Skeletal muscle satellite cell (primary cell): ENCODE data around the gene CMSS1.

ENCODE experiments used
- H3K27me3 ChIP-seq: 2 replicates; pipeline ENCODE4 v1.7.0; 2013; ENCODE audit warnings: low read length; ENCODE audit not compliant: control insufficient read depth, insufficient read depth
- H3K36me3 ChIP-seq: 2 replicates; pipeline ENCODE4 v1.7.0; 2013; ENCODE audit warnings: mild to moderate bottlenecking, control low read depth, low read length; ENCODE audit not compliant: insufficient read depth
- H3K4me1 ChIP-seq: 2 replicates; pipeline ENCODE4 v1.7.0; 2013; ENCODE audit warnings: low read length; ENCODE audit not compliant: control insufficient read depth, insufficient read depth
- H3K4me2 ChIP-seq: 2 replicates; pipeline ENCODE4 v1.7.0; 2013; ENCODE audit warnings: mild to moderate bottlenecking, low read length
- H3K4me3 ChIP-seq: 2 replicates; pipeline ENCODE4 v1.7.0; 2013; ENCODE audit warnings: low read length
- H3K9ac ChIP-seq: 2 replicates; pipeline ENCODE4 v1.7.0; 2013; ENCODE audit warnings: mild to moderate bottlenecking, low read depth, low read length, moderate library complexity
- H3K9me3 ChIP-seq: replicated peaks from 2 replicates; pipeline ENCODE4 v1.7.0; 2013; ENCODE audit warnings: mild to moderate bottlenecking, control low read depth, low read length

The CMSS1 gene

DNA sequence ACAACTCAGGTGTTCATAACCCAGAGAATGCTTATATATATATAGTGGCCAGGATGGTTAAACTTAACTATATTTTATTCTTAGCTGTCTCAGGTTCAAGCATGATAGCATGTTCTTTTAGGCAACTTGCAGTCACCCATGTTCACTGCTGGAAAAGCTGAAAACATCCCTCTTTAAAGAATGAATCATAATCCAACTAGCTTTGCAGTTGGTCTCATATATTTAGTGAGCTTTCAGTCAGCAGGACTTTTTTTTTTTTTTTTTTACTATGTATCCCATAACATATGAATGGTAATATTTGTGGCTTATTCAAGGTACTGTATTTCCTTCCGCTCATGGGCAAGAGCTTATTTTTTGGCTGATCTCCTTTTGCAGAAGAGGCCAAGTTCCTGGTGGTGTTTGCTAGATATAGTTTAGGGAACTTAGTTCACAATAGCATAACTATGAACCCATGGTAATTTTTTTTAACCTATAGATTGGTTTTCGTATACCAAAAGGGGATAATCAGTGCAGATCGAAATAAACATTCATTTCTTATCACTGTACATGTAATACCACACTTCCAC lies 77.6 kb downstream of the CMSS1 start:
- Histone ChIP-seq H3K9me3 (no peaks in the 10 kb centered on the region), H3K36me3 (no peaks in the 10 kb centered on the region), H3K27me3 (no peaks in the 10 kb centered on the region), H3K4me2 (peak overlapping the region; percentile 22), H3K4me1 (peaks cover 29% of the 10 kb centered on the region), H3K4me3 (no peak overlapping the region), H3K9ac (peak overlapping the region; percentile 20)

DNA sequence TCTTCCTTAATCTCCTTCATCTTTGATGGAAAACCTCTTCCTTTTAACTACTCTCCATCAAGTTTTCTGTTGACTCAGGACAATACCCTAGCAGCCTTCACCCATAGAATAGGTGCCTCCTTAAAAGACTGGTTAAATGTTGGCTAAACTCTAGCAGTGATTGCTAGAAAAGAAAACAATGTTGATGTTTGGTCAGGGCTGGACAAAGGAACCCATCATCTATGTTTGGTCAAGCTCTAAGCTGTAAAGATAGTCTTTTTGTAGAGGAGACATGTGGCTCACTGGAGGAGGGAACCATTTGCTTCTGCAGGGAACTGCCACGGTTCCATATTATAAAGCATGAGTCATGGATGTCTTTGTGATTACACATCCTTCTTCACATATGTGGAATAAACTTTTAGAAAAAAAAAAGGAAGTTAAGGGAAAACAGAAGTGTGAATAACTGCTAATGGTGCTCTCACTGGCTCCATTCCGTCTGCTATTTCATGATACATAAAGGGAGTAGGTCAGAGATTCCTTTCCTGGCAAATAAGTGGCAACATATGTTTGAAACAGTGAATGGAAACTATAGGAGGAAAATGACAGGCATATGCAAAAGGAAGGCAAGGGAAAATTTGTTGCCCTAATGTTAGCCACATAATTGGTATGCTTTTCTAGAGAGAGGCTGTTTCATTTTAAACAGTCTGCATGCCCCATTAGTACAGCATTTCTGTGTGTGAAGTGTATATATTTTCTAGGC lies 78.2 kb downstream of the CMSS1 start:
- no peaks in the 10 kb centered on the region for H3K27me3 ChIP-seq
- peaks cover 32% of the 10 kb centered on the region for H3K4me1 ChIP-seq
- peak overlapping the region; percentile 6 for H3K4me3 ChIP-seq
- H3K9me3 ChIP-seq = no peaks in the 10 kb centered on the region
- H3K4me2 ChIP-seq = peak overlapping the region; percentile 51
- H3K9ac ChIP-seq = peak overlapping the region; percentile 65
- H3K36me3 ChIP-seq = no peaks in the 10 kb centered on the region

DNA sequence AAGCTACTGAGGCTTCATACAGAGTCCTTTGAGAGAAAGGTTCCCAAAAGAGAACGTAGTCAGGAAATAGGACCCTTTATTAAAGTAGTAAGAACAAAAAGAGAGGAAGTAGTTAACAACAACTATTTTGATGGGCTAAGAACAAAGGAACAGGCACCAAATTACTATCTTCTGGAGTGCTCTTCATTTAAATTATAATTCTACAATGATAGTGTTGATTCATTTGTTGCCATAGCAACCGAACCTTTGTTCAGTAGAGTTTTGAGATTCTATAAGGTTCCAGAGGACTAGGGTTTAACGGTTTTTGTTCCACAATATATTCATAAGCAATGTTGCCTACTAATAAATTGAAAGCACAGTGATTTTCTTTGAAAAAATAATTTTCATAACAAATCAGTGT lies 78.8 kb downstream of the CMSS1 start:
- Histone ChIP-seq H3K36me3 (no peaks in the 10 kb centered on the region), H3K27me3 (no peaks in the 10 kb centered on the region), H3K4me2 (peak overlapping the region; percentile 51), H3K9me3 (no peaks in the 10 kb centered on the region), H3K9ac (peak overlapping the region; percentile 65), H3K4me1 (peaks cover 36% of the 10 kb centered on the region), H3K4me3 (peak overlapping the region; percentile 6)

DNA sequence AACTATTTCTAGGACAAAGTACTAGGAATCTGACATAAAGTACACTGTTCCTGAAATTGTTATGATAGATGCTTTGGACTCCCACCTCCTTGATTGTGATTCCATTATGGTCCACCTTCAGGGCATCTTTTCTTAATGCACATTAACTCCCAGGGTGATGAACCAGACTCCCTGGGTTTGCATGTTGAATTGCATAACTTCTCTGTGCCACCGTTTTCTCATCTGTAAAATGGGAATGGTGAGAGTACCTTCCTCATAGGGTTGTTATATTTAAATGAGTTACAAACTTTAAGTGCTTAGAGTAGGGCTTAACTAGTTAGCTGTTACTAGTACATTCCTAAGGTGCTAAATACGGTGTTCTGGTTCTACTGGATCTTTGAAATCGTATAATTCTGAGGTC lies 81.9 kb downstream of the CMSS1 start:
- Histone ChIP-seq H3K9ac (no peak overlapping the region), H3K27me3 (no peaks in the 10 kb centered on the region), H3K9me3 (no peaks in the 10 kb centered on the region), H3K4me3 (no peak overlapping the region), H3K4me1 (peaks cover 46% of the 10 kb centered on the region), H3K36me3 (no peaks in the 10 kb centered on the region), H3K4me2 (no peak overlapping the region)

DNA sequence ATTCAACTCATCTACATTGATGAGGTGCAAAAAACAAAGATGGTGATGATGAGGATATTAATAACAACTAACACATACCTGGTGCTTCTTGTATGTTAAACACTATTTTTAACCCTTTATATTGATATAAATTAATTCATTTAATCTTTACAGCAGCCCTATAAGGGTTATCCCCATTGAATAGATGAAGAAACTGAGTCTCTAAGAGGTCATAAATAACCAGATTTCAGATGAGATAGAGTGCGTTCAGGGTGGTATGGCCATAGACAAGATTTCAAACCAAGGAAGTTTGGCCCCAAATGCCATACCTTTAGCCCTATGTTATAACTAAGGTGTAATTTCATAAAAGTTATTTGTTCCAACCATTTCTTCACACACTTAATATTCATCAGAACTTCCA lies 82.6 kb downstream of the CMSS1 start:
- Histone ChIP-seq H3K4me3 (no peak overlapping the region), H3K9ac (no peak overlapping the region), H3K4me1 (peaks cover 40% of the 10 kb centered on the region), H3K9me3 (no peaks in the 10 kb centered on the region), H3K27me3 (no peaks in the 10 kb centered on the region), H3K4me2 (no peak overlapping the region), H3K36me3 (no peaks in the 10 kb centered on the region)

DNA sequence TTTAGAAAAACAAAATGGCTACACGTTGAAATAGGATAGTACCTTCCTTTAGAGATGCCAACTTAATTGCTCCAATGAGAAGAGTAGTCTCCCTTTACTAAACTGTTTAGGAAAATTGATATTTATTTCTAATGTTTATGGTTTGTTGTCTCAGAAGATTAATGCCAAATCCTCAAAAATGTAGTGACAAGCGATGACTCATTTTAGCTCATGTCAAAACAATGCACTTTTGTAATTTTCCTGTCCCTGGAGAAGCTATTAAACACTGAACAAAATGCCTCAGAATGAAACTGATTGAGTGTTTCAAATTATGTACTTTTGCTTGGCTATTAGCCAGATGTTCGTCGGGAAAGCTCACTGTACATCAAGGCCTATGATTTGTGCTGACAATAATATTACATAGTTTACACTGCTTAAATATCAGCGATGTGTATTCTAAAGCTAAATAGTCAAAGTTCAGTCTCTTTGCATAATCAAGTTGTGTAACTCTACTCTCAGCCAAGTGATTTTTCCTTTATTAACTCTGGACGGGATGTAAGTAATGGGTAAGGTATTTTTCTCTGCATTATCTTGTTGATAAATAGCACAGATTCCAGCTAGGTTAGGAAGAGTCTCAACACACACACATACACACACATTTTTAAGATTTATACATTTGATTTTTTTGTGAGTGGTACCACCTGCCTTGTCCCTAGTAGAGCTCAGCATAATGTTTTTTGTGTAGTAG lies 83.7 kb downstream of the CMSS1 start:
- Histone ChIP-seq H3K27me3 (no peaks in the 10 kb centered on the region), H3K9me3 (no peaks in the 10 kb centered on the region), H3K36me3 (no peaks in the 10 kb centered on the region), H3K4me3 (peak overlapping the region; percentile 37), H3K4me2 (peak overlapping the region; percentile 76), H3K4me1 (peaks cover 29% of the 10 kb centered on the region), H3K9ac (peak overlapping the region; percentile 70)

DNA sequence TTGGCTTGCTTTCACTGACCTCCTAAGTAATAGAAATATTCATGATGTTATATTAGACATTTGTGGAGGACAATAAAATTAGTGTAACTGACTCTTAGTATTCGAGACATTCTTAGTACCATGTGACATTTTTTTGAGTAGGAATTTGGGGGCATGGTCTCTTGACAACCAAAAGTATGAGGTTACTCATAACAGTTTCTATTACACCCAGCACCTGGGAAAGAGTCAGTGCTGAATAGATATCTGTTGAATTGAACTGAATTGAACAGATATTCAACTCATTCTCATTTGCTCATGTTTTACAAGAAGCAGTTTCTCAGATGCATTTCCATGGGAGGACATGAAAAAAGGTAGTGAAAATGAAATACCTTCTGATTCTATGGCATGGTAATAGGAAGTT lies 84.4 kb downstream of the CMSS1 start:
- Histone ChIP-seq H3K9me3 (no peaks in the 10 kb centered on the region), H3K36me3 (no peaks in the 10 kb centered on the region), H3K27me3 (no peaks in the 10 kb centered on the region), H3K4me3 (peak overlapping the region; percentile 37), H3K4me2 (peak overlapping the region; percentile 76), H3K4me1 (peaks cover 23% of the 10 kb centered on the region), H3K9ac (peak overlapping the region; percentile 70)

DNA sequence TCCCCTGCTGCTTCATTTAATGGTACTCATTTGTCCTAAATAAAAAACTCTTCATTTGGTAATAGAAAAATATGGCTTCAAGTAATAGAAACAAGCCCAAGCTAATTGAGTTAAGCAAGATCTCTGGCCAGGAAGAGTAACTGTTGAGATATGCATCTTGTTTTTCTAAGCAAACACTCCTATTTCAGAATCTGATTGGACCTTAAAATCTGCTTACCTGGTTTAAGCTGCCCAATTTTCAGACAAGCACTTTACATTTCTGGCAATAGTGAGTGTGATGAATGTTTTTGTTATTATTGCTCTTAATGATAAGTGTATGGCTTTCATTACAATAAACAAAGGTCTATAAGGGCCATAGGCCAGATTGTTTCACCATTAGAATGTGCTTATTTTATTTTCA lies 86.2 kb downstream of the CMSS1 start:
- Histone ChIP-seq H3K4me3 (no peak overlapping the region), H3K9me3 (no peaks in the 10 kb centered on the region), H3K9ac (no peak overlapping the region), H3K4me1 (peaks cover 23% of the 10 kb centered on the region), H3K27me3 (no peaks in the 10 kb centered on the region), H3K4me2 (no peak overlapping the region), H3K36me3 (no peaks in the 10 kb centered on the region)

DNA sequence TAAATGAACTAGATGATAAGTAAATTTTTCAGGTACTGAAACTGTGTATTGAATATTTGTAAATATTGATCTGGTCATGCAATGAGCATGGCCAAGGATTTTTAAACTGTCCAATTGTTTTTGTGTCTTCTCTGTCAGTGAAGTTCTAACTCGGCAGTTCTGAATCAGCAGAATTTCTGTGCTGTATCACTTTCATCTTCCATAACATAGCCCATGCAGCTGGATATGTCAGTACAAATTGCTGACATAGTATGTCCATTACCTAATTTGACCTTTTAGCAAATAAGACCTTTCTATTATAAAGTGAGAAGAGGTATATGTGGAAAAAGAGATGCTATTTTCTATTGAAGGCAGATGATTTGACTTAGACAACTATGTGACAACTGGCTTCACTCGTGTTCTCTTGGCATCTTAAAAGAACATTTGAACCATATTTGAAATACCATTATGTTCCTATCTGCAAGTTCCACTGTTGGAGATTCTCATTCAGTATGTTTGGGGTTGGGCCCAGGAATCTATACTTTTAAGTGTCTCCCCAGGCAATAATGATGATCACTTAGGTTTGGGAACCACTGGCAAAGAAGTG lies 90.4 kb downstream of the CMSS1 start:
- Histone ChIP-seq H3K4me3 (no peak overlapping the region), H3K4me1 (peaks cover 13% of the 10 kb centered on the region), H3K4me2 (no peak overlapping the region), H3K36me3 (no peaks in the 10 kb centered on the region), H3K9ac (no peak overlapping the region), H3K27me3 (no peaks in the 10 kb centered on the region), H3K9me3 (no peaks in the 10 kb centered on the region)

DNA sequence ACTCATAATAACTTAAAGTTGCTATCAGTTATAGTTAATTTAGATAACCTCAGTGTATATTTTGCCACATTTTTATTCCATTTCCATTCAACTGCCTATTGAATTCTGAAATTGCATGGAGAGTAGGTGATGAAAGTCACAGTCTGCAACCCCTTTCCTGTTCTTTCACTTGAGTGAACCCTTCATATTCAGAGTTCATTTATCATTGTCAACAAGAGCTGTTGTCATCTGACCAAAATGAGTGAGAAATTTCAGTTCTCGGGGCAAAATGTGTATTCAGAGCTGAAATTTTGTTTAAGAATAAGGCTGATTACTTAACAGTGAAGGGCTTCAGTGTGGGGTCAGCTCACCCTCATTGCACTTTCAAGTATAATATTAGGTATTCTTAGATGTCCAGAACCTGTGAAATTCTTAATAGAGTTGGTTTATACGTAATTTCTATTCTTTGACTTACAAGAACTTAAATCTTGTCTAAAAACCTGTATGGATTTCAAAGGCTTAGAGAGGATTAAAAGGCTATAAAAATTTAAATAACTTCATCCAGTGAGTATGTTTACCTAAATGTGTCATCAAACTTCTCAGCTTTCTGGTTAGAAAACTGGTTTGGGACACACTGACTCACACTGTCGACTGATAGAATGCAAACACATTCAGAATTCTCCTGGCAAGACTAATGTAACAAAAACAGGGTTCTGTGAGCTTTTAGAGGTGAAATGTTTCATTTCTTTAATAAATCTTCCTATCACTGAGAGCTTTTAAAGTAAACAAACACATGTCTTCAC lies 92.2 kb downstream of the CMSS1 start:
- Histone ChIP-seq H3K27me3 (no peaks in the 10 kb centered on the region), H3K4me3 (no peak overlapping the region), H3K36me3 (no peaks in the 10 kb centered on the region), H3K4me2 (peak overlapping the region; percentile 47), H3K9ac (no peak overlapping the region), H3K9me3 (no peaks in the 10 kb centered on the region), H3K4me1 (peaks cover 13% of the 10 kb centered on the region)

DNA sequence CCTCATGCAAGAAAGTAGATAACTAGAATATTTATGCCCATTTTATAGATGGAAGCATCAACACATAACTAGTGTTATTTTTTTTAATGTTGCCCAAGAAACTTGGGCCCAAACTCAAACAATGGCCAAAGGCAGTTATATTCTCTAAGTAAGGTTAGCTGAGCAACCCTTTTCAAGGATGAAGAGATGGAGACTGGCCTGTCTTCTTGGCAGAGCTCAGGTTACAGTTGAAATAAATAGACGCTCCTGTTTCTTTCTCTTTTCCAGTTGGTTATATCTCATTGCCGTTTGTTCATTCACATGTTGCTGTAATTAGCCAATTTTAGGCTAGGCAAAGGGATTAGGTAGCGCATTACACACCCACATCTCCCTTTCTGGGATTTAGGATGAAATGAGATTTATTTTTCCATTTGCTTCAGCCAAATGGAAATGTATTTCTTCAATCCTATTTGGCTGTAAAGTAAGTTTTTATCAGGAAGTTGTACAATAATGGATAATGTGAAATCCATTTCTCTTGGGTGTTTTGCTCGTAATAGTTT lies 93.2 kb downstream of the CMSS1 start:
- H3K4me3 ChIP-seq = no peak overlapping the region
- no peaks in the 10 kb centered on the region for H3K36me3 ChIP-seq
- H3K9me3 ChIP-seq = no peaks in the 10 kb centered on the region
- H3K4me2 ChIP-seq = peak overlapping the region; percentile 47
- H3K27me3 ChIP-seq = no peaks in the 10 kb centered on the region
- H3K9ac ChIP-seq = no peak overlapping the region
- peaks cover 13% of the 10 kb centered on the region for H3K4me1 ChIP-seq
